ENCODE results near the gene CARS2.
A peak's percentile ranks its signal among the peaks of the same experiment; 100 is the strongest.

CARS2 gene

GRCh38 chr13:110719036-110719710 is 13.3 kb upstream of the CARS2 start:
- H3K27me3 ChIP-seq (ENCODE audit: control insufficient read depth, insufficient read depth, low read length), result no peaks in the 10 kb centered on the region
- no peaks in the 10 kb centered on the region for H3K9me3 ChIP-seq (ENCODE audit: control insufficient read depth, low read depth, low read length)
- H3K4me1 ChIP-seq (ENCODE audit: control insufficient read depth, low read depth, low read length), result peaks cover 4% of the 10 kb centered on the region
- H3K9ac ChIP-seq (ENCODE audit: low read length), result no peak overlapping the region
- H3K36me3 ChIP-seq (ENCODE audit: control insufficient read depth, low read depth, low read length), result peaks cover 15% of the 10 kb centered on the region
- H3K4me3 ChIP-seq (ENCODE audit: low read length), result no peak overlapping the region
- H3K27ac ChIP-seq (ENCODE audit: low read length), result no peak overlapping the region

DNA sequence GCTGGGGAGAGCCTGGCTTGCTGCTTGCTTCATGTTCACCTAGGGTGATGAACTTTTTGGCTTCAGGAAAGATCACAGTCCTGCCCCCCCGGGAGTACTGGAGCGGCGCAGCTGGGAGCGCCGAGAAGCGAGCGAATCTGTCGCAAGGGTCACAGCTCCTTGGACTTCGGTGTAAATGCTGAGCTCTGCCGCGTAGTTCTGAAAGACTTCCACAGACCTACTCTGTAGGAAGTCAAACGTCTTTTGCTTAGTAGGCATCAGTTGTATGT is 10.3 kb upstream of the CARS2 start:
- H3K9ac ChIP-seq (ENCODE audit: low read length), result peak overlapping the region; percentile 80
- H3K27ac ChIP-seq (ENCODE audit: low read length), result peak overlapping the region; percentile 69
- H3K27me3 ChIP-seq (ENCODE audit: control insufficient read depth, insufficient read depth, low read length), result no peaks in the 10 kb centered on the region
- H3K4me3 ChIP-seq (ENCODE audit: low read length), result peak overlapping the region; percentile 89
- no peaks in the 10 kb centered on the region for H3K9me3 ChIP-seq (ENCODE audit: control insufficient read depth, low read depth, low read length)
- peaks cover 15% of the 10 kb centered on the region for H3K36me3 ChIP-seq (ENCODE audit: control insufficient read depth, low read depth, low read length)
- peaks cover 7% of the 10 kb centered on the region for H3K4me1 ChIP-seq (ENCODE audit: control insufficient read depth, low read depth, low read length)

DNA sequence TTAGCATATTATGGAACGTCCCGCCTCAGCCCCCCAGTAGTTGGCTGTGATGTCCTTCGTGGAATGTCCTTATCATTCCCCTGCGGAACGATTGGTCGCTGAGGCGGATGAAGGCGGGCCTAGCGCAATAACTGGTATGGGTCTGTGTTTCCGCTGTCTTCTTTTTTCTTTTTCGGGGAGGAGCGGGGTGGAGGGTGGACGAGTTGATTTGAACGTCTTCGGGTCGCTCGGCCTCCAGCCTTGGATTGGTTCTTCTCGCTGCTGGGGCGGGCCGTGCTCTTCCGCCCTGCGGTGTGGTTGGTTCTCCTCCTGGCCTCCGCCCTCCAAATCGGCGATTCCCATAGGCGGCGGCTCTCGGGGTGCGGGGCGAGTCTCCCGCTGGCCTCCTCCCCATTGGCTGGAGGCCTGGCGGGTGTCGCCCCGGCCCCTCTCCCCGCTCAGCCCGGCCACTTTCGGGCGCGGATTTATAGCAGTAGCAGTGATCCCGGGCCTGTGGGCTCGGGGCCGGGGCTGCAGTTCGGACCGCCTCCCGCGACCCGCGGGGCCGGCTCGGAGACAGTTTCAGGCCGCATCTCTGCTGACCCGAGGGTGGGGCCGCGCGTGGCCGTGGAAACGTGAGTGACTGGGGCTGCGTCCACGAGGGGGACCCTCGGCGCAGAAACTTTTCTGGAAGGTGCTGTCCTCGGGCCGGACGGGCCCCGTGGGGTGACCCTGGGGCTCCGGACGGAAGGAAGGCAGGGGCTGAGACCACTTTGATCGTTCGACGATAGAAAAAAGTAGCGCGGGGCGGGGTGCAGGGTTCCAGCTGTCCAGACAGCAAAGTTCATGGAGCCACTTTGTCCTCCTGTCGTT is 9.7 kb upstream of the CARS2 start:
- peak overlapping the region; percentile 69 for H3K27ac ChIP-seq (ENCODE audit: low read length)
- peak overlapping the region; percentile 99 for H3K4me3 ChIP-seq (ENCODE audit: low read length)
- H3K27me3 ChIP-seq (ENCODE audit: control insufficient read depth, insufficient read depth, low read length), result no peaks in the 10 kb centered on the region
- no peaks in the 10 kb centered on the region for H3K9me3 ChIP-seq (ENCODE audit: control insufficient read depth, low read depth, low read length)
- peak overlapping the region; percentile 88 for H3K9ac ChIP-seq (ENCODE audit: low read length)
- H3K36me3 ChIP-seq (ENCODE audit: control insufficient read depth, low read depth, low read length), result peaks cover 12% of the 10 kb centered on the region
- peaks cover 9% of the 10 kb centered on the region for H3K4me1 ChIP-seq (ENCODE audit: control insufficient read depth, low read depth, low read length)

GRCh38 chr13:110714797-110715394 is 9.0 kb upstream of the CARS2 start:
- no peaks in the 10 kb centered on the region for H3K9me3 ChIP-seq (ENCODE audit: control insufficient read depth, low read depth, low read length)
- H3K4me3 ChIP-seq (ENCODE audit: low read length), result peak overlapping the region; percentile 99
- H3K4me1 ChIP-seq (ENCODE audit: control insufficient read depth, low read depth, low read length), result peaks cover 9% of the 10 kb centered on the region
- peaks cover 7% of the 10 kb centered on the region for H3K36me3 ChIP-seq (ENCODE audit: control insufficient read depth, low read depth, low read length)
- H3K9ac ChIP-seq (ENCODE audit: low read length), result peak overlapping the region; percentile 88
- H3K27ac ChIP-seq (ENCODE audit: low read length), result no peak overlapping the region
- H3K27me3 ChIP-seq (ENCODE audit: control insufficient read depth, insufficient read depth, low read length), result no peaks in the 10 kb centered on the region

GRCh38 chr13:110713981-110714796 is 8.3 kb upstream of the CARS2 start:
- no peak overlapping the region for H3K27ac ChIP-seq (ENCODE audit: low read length)
- H3K4me1 ChIP-seq (ENCODE audit: control insufficient read depth, low read depth, low read length), result peaks cover 9% of the 10 kb centered on the region
- H3K27me3 ChIP-seq (ENCODE audit: control insufficient read depth, insufficient read depth, low read length), result no peaks in the 10 kb centered on the region
- peaks cover under 1% of the 10 kb centered on the region for H3K36me3 ChIP-seq (ENCODE audit: control insufficient read depth, low read depth, low read length)
- H3K9me3 ChIP-seq (ENCODE audit: control insufficient read depth, low read depth, low read length), result no peaks in the 10 kb centered on the region
- H3K9ac ChIP-seq (ENCODE audit: low read length), result peak overlapping the region; percentile 88
- peak overlapping the region; percentile 99 for H3K4me3 ChIP-seq (ENCODE audit: low read length)

DNA sequence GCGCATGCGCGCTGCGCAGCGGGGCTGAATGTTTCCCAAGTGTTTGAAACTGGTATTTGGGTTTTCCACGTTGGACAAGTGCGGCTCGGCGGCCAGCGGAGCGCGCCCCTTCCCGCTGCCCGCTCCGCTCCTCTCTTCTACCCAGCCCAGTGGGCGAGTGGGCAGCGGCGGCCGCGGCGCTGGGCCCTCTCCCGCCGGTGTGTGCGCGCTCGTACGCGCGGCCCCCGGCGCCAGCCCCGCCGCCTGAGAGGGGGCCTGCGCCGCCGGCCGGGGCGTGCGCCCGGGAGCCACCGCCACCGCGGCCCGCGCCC is 7.7 kb upstream of the CARS2 start, which contains the start of gene ING1:
Gene ING1, plus strand, starts transcription at position 59 of the 311 bp plus-strand sequence. CDS start 450 bp downstream, outside the sequence.
- peak within 1 kb of the TSS; percentile 100 for H3K9ac ChIP-seq (ENCODE audit: low read length)
- H3K27ac ChIP-seq (ENCODE audit: low read length), result peak within 1 kb of the TSS; percentile 98
- H3K4me1 ChIP-seq (ENCODE audit: control insufficient read depth, low read depth, low read length), result peaks cover 9% of the 10 kb centered on the region
- peak within 1 kb of the TSS; percentile 99 for H3K4me3 ChIP-seq (ENCODE audit: low read length)
- H3K27me3 ChIP-seq (ENCODE audit: control insufficient read depth, insufficient read depth, low read length), result no peaks in the 10 kb centered on the region
- no peaks in the 10 kb centered on the region for H3K9me3 ChIP-seq (ENCODE audit: control insufficient read depth, low read depth, low read length)
- no peaks in the 10 kb centered on the region for H3K36me3 ChIP-seq (ENCODE audit: control insufficient read depth, low read depth, low read length)

GRCh38 chr13:110712849-110713641 is 7.1 kb upstream of the CARS2 start:
- no peaks in the 10 kb centered on the region for H3K27me3 ChIP-seq (ENCODE audit: control insufficient read depth, insufficient read depth, low read length)
- peak overlapping the region; percentile 98 for H3K27ac ChIP-seq (ENCODE audit: low read length)
- H3K4me1 ChIP-seq (ENCODE audit: control insufficient read depth, low read depth, low read length), result peaks cover 9% of the 10 kb centered on the region
- peak overlapping the region; percentile 99 for H3K4me3 ChIP-seq (ENCODE audit: low read length)
- no peaks in the 10 kb centered on the region for H3K36me3 ChIP-seq (ENCODE audit: control insufficient read depth, low read depth, low read length)
- H3K9me3 ChIP-seq (ENCODE audit: control insufficient read depth, low read depth, low read length), result no peaks in the 10 kb centered on the region
- peak overlapping the region; percentile 100 for H3K9ac ChIP-seq (ENCODE audit: low read length)

DNA sequence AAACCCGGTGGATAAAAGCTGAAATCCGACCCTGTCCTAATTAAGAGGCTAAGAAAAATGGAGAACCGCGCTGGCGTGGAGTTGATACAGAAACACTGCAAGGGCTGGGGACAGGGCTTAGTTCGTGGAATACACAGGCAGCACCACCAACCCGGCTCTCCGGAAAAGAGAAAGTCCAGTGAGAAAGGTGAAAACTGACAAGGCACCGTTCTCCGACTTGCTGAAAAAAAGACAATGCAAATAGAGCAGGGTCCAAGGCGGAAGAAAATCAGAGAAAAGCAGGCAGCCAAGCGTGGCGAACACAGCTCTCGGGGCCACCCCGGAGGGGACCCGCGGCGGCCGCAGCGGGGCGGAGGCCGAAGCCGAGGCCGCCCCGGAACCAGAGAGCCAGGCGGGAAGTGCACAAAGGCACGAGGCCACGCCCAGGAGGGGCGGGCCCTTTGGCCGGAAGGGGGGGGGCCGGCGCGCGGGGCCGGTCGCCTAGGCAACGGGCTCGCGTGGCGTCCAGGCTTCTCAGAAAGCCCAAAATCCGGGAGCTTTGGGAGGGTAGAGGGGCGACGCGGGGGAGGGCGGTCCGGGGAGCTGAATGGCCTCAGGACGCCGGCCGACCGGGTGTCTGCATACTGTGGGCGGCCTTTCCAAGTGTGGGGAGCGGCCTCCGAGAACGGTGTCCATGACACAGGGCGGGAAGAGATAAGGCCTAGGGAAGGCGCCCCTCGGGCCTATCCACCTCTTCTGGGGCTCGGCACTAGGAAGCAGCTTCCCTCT is 6.3 kb upstream of the CARS2 start:
- Histone ChIP-seq H3K27ac (ENCODE audit: low read length) (peak overlapping the region; percentile 99), H3K27me3 (ENCODE audit: control insufficient read depth, insufficient read depth, low read length) (no peaks in the 10 kb centered on the region), H3K9ac (ENCODE audit: low read length) (peak overlapping the region; percentile 100), H3K36me3 (ENCODE audit: control insufficient read depth, low read depth, low read length) (no peaks in the 10 kb centered on the region), H3K9me3 (ENCODE audit: control insufficient read depth, low read depth, low read length) (no peaks in the 10 kb centered on the region), H3K4me1 (ENCODE audit: control insufficient read depth, low read depth, low read length) (peaks cover 9% of the 10 kb centered on the region), H3K4me3 (ENCODE audit: low read length) (peak overlapping the region; percentile 99)

DNA sequence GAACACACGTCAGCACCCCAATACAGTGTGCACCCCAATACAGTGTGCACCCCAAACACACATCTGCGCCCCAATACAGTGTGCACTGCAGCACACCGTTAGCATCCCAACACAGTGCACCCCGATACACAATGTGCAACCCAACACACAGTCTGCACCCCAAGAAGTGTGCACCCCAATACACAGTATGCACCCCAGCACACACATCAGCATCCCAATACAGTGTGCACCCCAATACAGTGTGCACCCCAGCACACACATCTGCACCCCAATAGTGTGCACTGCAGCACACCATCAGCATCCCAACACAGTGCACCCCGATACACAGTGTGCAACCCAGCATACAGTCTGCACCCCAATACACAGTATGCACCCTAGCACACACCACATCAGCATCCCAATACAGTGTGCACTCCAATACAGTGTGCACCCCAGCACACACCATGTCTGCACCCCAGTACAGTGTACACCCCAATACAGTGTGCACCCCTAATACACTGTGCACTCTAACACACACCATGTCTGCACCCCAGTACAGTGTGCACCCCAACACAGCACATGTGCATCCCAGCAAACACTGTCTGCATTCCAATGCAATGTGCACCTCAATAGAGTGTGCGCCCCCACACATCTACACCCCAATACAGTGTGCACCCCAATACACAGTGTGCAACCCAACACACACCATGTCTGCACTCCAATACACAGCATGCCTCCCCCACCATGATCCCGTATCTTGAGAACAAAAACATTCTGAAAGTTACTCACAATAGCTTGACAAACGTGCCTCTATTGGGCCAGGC is 855 bp upstream of the CARS2 start:
- H3K27ac ChIP-seq (ENCODE audit: low read length), result no peak overlapping the region
- peaks cover 12% of the 10 kb centered on the region for H3K4me1 ChIP-seq (ENCODE audit: control insufficient read depth, low read depth, low read length)
- H3K36me3 ChIP-seq (ENCODE audit: control insufficient read depth, low read depth, low read length), result peaks cover 3% of the 10 kb centered on the region
- H3K9me3 ChIP-seq (ENCODE audit: control insufficient read depth, low read depth, low read length), result no peaks in the 10 kb centered on the region
- H3K27me3 ChIP-seq (ENCODE audit: control insufficient read depth, insufficient read depth, low read length), result no peaks in the 10 kb centered on the region
- H3K9ac ChIP-seq (ENCODE audit: low read length), result peak overlapping the region; percentile 44
- H3K4me3 ChIP-seq (ENCODE audit: low read length), result peak overlapping the region; percentile 65
